Measurements from ENCODE around the gene ASXL2.

The ASXL2 gene

GRCh38 chr2:25790074-25790790, 88.1 kb downstream of the ASXL2 start:
- peaks cover 11% of the 10 kb centered on the region for H3K36me3 ChIP-seq (replicated peaks)
- no peaks in the 10 kb centered on the region for H3K27me3 ChIP-seq (ENCODE audit: low read depth)
- peaks cover 7% of the 10 kb centered on the region for H3K4me1 ChIP-seq
- in situ Hi-C loops (cut with MboI; ENCODE audit: low sequenced_read_pairs) = no loop called here
- no peak overlapping the region for H3K4me3 ChIP-seq
- no peak for DNase-seq (ENCODE audit: low spot score in 2 of 2)
- H3K9me3 ChIP-seq = no peaks in the 10 kb centered on the region

GRCh38 chr2:25788457-25788856, 89.8 kb downstream of the ASXL2 start:
- in situ Hi-C loops (cut with MboI; ENCODE audit: low sequenced_read_pairs) = no loop called here
- DNase-seq (ENCODE audit: low spot score in 2 of 2) = no peak
- no peak overlapping the region for H3K4me3 ChIP-seq

DNA sequence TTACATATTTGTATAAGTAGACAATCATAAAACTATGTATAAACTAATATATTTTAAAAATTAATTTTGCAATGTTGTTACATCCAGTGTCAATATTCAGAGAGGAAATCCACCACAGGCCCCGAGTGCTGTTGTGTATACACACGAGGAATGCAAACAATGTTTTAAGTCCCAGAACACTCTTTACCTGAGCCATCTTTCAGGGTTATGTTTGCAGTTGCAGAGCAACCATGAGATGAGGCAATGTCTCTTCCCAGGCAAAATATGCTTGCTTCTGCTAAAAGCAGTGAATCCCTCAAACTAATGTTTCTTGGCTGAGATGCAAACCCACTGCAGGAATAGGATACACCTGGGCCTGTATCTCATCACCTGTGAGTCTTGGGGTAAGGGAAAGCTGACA, 91.3 kb downstream of the ASXL2 start:
- Histone ChIP-seq H3K27me3 (ENCODE audit: low read depth) (no peaks in the 10 kb centered on the region), H3K9me3 (no peaks in the 10 kb centered on the region), H3K4me3 (no peak overlapping the region), H3K4me1 (no peaks in the 10 kb centered on the region), H3K36me3 (replicated peaks) (peaks cover 4% of the 10 kb centered on the region)
- DNase-seq (ENCODE audit: low spot score in 2 of 2) = no peak
- in situ Hi-C loops (cut with MboI; ENCODE audit: low sequenced_read_pairs) = no loop called here

More at GRCh38 chr2:25788457-25788856, 89.8 kb downstream of the ASXL2 start:
- Histone ChIP-seq H3K36me3 (replicated peaks) (peaks cover 4% of the 10 kb centered on the region), H3K9me3 (no peaks in the 10 kb centered on the region), H3K4me1 (peaks cover 4% of the 10 kb centered on the region), H3K27me3 (ENCODE audit: low read depth) (no peaks in the 10 kb centered on the region)

DNA sequence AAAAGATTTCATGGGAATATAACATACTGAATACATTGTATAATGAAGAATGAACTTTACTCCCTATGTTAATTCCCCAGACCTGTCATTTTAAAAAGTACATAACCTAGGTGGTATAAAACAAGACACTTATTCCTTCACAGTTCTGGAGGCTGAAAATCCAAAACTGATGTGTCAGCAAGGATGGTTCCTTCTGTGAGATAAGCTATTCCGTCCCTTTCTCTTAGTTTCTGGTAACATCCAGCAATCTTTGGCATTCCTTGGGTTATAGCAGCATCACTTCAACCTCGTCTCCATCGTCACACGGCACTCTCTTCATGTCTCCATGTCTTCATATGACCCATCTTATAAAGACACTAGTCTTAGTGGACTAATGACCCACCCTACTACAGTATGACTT, 93.9 kb downstream of the ASXL2 start:
- Histone ChIP-seq H3K27me3 (ENCODE audit: low read depth) (no peaks in the 10 kb centered on the region), H3K4me3 (no peak overlapping the region), H3K4me1 (no peaks in the 10 kb centered on the region), H3K36me3 (replicated peaks) (peaks cover 2% of the 10 kb centered on the region; the same call in 1 of the 2 replicates), H3K9me3 (no peaks in the 10 kb centered on the region)
- in situ Hi-C loops (cut with MboI; ENCODE audit: low sequenced_read_pairs) = no loop called here
- no peak for DNase-seq (ENCODE audit: low spot score in 2 of 2)

- no peak for DNase-seq (ENCODE audit: low spot score in 2 of 2)
- Histone ChIP-seq H3K4me3 (no peak overlapping the region), H3K4me1 (no peaks in the 10 kb centered on the region), H3K36me3 (replicated peaks) (peaks cover 3% of the 10 kb centered on the region; the same call in 1 of the 2 replicates), H3K27me3 (ENCODE audit: low read depth) (no peaks in the 10 kb centered on the region), H3K9me3 (no peaks in the 10 kb centered on the region)
- in situ Hi-C loops (cut with MboI; ENCODE audit: low sequenced_read_pairs) = no loop called here
Observed at GRCh38 chr2:25777077-25777476, 101.2 kb downstream of the ASXL2 start.

DNA sequence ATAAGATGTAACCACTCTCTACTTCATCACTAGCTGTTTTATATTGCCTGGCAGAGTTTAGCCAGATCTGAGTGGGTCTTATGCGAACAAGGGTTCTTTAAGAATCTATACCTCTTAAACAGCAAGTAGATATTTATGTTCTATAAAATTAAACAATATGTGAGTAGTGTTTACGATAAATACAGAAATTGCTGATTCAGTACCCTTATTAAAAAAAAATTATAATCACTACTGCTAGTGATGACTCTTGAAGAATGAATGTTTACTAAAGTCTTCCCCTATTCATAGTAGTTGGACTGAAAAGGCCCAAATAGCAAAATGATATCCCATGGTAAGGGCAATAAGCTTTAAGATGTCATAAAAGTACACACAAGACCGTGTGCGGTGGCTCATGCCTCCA, 106.2 kb downstream of the ASXL2 start:
- DNase-seq (ENCODE audit: low spot score in 2 of 2) = no peak
- H3K36me3 ChIP-seq (replicated peaks) = peaks cover 22% of the 10 kb centered on the region
- H3K4me3 ChIP-seq = no peak overlapping the region
- in situ Hi-C loops (cut with MboI; ENCODE audit: low sequenced_read_pairs) = no loop called here
- no peaks in the 10 kb centered on the region for H3K9me3 ChIP-seq
- no peaks in the 10 kb centered on the region for H3K27me3 ChIP-seq (ENCODE audit: low read depth)
- no peaks in the 10 kb centered on the region for H3K4me1 ChIP-seq

DNA sequence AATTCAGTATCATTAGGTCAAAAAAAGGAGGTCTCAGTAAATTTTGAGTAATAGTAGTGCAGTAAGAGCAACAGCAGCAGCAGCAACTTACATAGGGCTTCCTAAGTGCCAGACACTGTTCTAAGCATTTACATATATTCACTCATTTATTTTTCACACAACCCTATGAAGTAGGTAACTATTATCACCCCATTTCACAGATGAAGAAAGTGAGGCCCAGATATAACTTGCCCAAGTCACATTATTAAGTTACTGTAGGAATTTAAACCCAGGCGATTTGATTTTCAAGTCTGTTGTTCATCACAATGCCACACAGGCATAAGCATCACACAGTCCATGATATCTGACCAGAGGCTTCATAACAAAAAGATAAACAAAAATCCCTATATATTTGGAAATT, 114.7 kb downstream of the ASXL2 start:
- no peaks in the 10 kb centered on the region for H3K27me3 ChIP-seq (ENCODE audit: low read depth)
- no peaks in the 10 kb centered on the region for H3K9me3 ChIP-seq
- H3K36me3 ChIP-seq (replicated peaks) = peaks cover 22% of the 10 kb centered on the region
- no peaks in the 10 kb centered on the region for H3K4me1 ChIP-seq
- no peak overlapping the region for H3K4me3 ChIP-seq
- in situ Hi-C loops (cut with MboI; ENCODE audit: low sequenced_read_pairs) = no loop called here
- DNase-seq (ENCODE audit: low spot score in 2 of 2) = no peak

- in situ Hi-C loops (cut with MboI; ENCODE audit: low sequenced_read_pairs) = no loop called here
- no peak overlapping the region for H3K4me3 ChIP-seq
- H3K36me3 ChIP-seq (replicated peaks) = peaks cover 13% of the 10 kb centered on the region
- H3K9me3 ChIP-seq = no peaks in the 10 kb centered on the region
- no peaks in the 10 kb centered on the region for H3K4me1 ChIP-seq
- H3K27me3 ChIP-seq (ENCODE audit: low read depth) = no peaks in the 10 kb centered on the region
- DNase-seq (ENCODE audit: low spot score in 2 of 2) = no peak
Observed at GRCh38 chr2:25760297-25760696, 118.0 kb downstream of the ASXL2 start.

- peaks cover 17% of the 10 kb centered on the region for H3K36me3 ChIP-seq (replicated peaks)
- no peak overlapping the region for H3K4me3 ChIP-seq
- no peak for DNase-seq (ENCODE audit: low spot score in 2 of 2)
- in situ Hi-C loops (cut with MboI; ENCODE audit: low sequenced_read_pairs) = no loop called here
- H3K9me3 ChIP-seq = no peaks in the 10 kb centered on the region
- no peaks in the 10 kb centered on the region for H3K4me1 ChIP-seq
- no peaks in the 10 kb centered on the region for H3K27me3 ChIP-seq (ENCODE audit: low read depth)
Observed at GRCh38 chr2:25758348-25758747, 119.9 kb downstream of the ASXL2 start.

DNA sequence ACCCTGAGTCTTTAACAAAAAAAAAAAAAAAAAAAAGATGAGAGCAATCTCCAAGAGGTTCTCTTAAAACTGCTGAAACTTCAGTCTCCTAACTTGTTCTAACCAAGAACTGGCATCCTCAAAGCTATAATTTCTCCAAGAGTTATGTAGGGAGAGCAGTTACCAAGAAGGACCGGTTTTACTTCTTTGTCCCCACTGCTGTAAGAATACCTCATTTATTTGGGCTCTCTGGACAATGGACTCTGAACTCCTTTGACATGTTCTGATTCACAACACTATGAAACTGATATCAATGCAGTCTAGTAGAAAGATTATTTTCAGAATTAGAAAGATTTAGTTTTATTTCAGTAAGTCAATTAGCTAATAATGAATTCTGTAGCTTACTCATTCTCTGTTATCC, 120.4 kb downstream of the ASXL2 start:
- Histone ChIP-seq H3K4me1 (no peaks in the 10 kb centered on the region), H3K27me3 (ENCODE audit: low read depth) (no peaks in the 10 kb centered on the region), H3K9me3 (no peaks in the 10 kb centered on the region), H3K4me3 (no peak overlapping the region), H3K36me3 (replicated peaks) (peaks cover 17% of the 10 kb centered on the region)
- no peak for DNase-seq (ENCODE audit: low spot score in 2 of 2)
- in situ Hi-C loops (cut with MboI; ENCODE audit: low sequenced_read_pairs) = no loop called here

DNA sequence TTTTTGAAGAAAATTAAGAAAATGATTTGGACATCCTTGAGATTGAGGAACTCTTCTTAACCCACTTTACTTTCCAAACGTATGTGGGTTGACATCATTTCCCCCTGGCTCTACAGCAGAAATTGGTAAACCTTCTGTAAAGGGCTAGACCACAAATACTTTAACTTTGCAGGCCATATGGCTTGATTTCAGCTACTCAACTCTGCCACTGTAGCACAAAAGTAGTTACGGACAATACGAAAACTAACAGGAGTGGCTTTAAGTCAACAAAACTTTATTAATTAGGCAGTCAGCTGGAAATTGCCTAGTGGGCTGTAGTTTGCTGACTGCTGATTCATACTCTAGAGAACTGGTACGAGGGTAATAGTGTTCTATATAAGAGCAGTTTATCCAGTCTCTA, 121.8 kb downstream of the ASXL2 start:
- H3K9me3 ChIP-seq = no peaks in the 10 kb centered on the region
- in situ Hi-C loops (cut with MboI; ENCODE audit: low sequenced_read_pairs) = no loop called here
- H3K36me3 ChIP-seq (replicated peaks) = peaks cover 23% of the 10 kb centered on the region
- H3K4me3 ChIP-seq = no peak overlapping the region
- DNase-seq (ENCODE audit: low spot score in 2 of 2) = no peak
- H3K27me3 ChIP-seq (ENCODE audit: low read depth) = no peaks in the 10 kb centered on the region
- H3K4me1 ChIP-seq = no peaks in the 10 kb centered on the region

- no peak for DNase-seq (ENCODE audit: low spot score in 2 of 2)
- Histone ChIP-seq H3K36me3 (replicated peaks) (peaks cover 26% of the 10 kb centered on the region), H3K4me1 (no peaks in the 10 kb centered on the region), H3K9me3 (no peaks in the 10 kb centered on the region), H3K27me3 (ENCODE audit: low read depth) (no peaks in the 10 kb centered on the region), H3K4me3 (no peak overlapping the region)
- in situ Hi-C loops (cut with MboI; ENCODE audit: low sequenced_read_pairs) = no loop called here
Observed at GRCh38 chr2:25749676-25750075, 128.6 kb downstream of the ASXL2 start.

GRCh38 chr2:25744055-25744454, 134.2 kb downstream of the ASXL2 start:
- Histone ChIP-seq H3K36me3 (replicated peaks) (peaks cover 15% of the 10 kb centered on the region), H3K27me3 (ENCODE audit: low read depth) (no peaks in the 10 kb centered on the region), H3K9me3 (no peaks in the 10 kb centered on the region), H3K4me1 (no peaks in the 10 kb centered on the region), H3K4me3 (no peak overlapping the region)
- no peak for DNase-seq (ENCODE audit: low spot score in 2 of 2)
- in situ Hi-C loops (cut with MboI; ENCODE audit: low sequenced_read_pairs) = no loop called here

- Histone ChIP-seq H3K36me3 (replicated peaks) (peaks cover 12% of the 10 kb centered on the region), H3K27me3 (ENCODE audit: low read depth) (no peaks in the 10 kb centered on the region), H3K9me3 (no peaks in the 10 kb centered on the region), H3K4me1 (no peaks in the 10 kb centered on the region), H3K4me3 (no peak overlapping the region)
- in situ Hi-C loops (cut with MboI; ENCODE audit: low sequenced_read_pairs) = no loop called here
- DNase-seq (ENCODE audit: low spot score in 2 of 2) = no peak
Observed at GRCh38 chr2:25743132-25743830, 135.0 kb downstream of the ASXL2 start.

Measured in HAP-1 (cell line).